Lung microvascular endothelial cell (primary cell): ENCODE results near the gene TLE6. TPM values are rescaled to one million over a fixed set of nuclear protein-coding genes. Genes with fewer than 3 reads are reported as not detected.
"Not testable (repeated sequence)": the region's sequence is repeated elsewhere in the genome, so short reads cannot be mapped to it uniquely, and the experiment has no call there.

ENCODE experiments used
- DNase-seq, 2 donors: peaks; one replicate each; pipeline versions ENCODE4 v3.0.0 to v3.0.0-alpha.2; 2010; ENCODE audit warnings: low read depth in 2 of 2
- total RNA-seq: library from RNA; depleted of rRNA; stranded (reverse); fragments of >200 nt; gene quantifications from 2 replicates; pipeline ENCODE4 v1.2.1, GENCODE V29; 2014

The TLE6 gene
- total RNA-seq, result 0.99 and 1.1 TPM in 2 replicates

DNA sequence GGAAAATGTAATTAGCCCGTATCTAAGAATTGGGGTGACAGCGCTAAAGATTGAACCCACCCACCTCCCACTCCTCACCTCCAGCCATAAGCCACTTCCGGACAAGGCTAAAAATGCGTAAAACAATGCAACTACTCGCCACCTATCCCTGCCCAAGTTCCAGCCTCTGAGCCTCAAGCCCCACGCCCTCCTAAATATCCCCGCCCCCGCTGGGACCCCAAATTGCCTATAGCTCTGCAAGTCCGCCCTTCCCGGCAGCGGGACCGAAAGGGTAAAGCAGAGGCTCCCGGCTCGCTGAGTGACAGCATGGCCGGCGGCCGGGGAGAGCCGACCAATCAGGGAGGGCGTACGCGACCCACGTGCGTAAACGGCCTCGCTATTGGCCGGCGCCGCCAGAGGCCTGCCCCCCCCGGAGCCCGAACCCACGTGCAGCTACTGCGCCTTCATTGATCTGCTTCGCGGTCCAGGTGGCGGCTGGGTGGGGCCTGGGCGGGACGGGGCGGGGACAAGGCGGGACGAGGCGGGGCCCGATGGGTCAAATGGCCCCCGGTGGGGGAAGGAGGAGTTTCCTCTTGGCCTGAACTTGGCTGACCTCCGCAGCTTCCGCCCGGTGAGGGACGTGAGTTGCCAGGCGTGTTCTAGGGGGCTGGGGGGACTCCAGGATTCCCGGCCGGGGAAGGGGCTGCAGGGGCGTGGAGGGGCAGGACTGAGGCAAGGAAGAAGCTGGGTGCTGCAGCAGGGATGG, at the start of gene TLE6:
Gene TLE6, plus strand, starts transcription at position 564 of the 745 bp plus-strand sequence. CDS start 670 bp downstream, outside the sequence.
- peak; percentile 96 to 97 for DNase-seq

DNA sequence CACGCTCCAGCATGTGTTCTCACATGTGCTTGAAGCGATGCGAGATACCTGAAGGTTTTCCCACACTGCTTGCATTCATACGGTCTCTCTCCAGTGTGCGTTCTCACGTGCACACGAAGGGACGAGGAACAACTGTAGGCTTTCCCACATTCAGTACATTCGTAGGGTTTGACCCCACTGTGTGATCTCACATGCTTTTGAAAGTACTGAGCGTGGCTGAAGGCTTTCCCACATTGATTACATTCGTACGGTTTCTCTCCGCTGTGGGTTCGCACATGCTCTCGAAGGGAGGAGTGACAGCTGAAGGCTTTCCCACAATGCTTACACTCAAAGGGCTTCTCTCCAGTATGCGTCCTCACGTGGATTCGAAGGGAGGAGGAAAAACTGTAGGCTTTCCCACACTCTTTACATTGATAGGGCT, 43.9 kb upstream of the TLE6 start:
- DNase-seq, result no peak

DNA sequence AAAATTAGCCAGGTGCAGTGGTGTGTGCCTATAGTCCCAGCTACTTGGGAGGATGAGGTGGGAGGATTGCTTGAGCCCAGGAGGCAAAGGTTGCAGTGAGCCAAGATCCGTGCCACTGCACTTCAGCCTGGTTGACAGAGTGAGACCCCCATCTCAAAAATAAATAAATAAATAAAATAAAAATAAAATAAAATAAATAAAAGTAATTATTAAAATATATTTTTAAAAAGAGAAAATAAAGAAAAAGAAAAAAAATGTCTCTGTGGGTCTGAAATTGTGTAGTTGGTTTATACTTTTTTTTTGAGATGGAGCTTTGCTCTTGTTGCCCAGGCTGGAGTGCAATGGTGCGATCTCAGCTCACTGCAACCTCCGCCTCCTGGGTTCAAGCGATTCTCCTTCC, 41.5 kb upstream of the TLE6 start:
- not testable (repeated sequence) for DNase-seq

DNA sequence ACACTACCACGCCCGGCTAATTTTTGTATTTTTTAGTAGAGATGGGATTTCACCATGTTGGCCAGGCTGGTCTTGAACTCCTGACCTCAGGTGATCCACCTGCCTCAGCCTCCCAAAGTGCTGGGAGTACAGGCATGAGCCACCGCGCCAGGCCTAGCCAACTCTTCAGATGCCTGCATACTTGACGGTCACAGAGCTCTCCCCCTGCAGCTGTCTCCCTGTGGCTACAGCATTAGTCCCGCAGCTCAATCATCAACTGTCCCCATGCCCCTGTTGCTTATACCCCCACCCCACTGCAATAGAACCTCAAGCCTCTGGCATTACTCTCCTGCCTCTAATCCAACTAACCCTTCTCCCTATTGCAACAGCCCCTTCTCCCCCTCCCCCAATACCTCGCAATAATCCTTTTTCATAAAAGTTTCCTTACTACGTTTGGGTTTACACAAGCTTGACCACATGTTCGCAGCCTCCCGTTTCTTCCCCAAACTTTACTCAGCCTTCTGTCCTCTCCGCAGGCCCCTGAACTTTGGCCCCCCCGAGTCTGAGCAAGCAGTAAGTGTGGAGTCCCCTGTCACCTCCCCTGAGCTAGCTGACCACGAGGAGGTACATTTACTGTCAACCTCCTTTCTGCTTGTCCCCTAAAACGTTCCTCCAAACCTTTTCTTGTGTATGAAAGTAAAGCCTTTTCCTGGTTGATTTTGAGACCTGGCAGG, 34.3 kb upstream of the TLE6 start:
- no peak for DNase-seq

DNA sequence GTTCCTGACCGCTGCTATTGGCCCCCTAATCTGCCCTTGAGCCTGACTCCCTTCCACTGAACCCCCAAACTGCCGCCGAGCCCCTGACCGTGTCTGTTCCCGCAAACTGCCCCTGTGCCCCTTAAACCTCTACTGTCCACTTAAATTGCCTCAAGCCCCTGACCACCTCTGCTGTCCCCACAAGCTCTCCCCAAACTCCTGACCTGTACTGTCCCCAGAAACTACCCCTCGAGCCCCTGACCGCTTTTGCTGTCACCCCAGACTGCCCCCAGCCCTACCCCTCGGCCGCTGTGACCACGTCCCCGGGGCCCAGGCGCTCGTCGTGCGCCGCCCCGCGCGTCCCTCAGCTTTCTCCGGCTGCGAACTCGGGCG, 33.0 kb upstream of the TLE6 start:
- no peak for DNase-seq

DNA sequence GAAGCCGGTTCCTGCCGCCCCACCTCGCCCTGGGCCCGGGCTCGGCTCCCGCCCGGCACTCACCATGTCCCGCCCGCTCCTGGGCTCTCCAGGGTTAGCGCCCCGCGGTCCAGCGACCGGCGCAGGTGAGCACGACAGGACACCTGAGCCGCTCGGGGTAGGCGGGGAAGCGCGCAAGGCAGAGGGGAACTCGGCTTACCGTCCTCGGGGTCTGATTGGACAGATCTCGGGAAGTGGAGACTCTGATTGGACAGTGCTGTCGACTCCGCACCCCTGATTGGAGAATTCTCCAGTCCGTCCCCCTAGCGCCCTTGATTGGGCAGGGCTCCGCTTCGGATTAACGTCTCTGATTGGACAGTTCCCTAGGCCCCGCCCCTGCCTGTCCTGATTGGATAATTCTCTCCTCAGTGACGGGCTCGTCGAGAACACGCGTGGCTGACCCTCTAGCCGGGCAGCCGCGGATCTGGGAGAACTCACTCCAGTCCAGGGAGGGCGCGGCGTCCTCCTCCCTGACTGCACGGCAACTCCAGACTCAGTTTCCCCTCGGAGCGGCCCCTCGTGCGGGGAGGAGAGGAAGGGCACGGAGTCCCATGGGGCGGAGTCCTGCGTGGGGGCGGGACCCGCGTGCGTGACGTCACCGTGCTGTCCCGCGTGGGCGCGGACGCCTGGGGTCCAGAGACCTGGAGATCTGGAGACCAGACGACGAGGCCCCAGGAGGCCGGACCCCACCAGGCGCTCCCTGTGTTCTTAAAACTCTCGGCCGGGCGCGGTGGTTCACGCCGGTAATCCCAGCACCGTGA, 32.4 kb upstream of the TLE6 start, which contains the start of gene ZNF77:
Gene ZNF77, minus strand, starts transcription at position 197 of the 800 bp plus-strand sequence. Its CDS starts 131 bp downstream, at position 66.
- DNase-seq, result peak; percentile 99 to 100

DNA sequence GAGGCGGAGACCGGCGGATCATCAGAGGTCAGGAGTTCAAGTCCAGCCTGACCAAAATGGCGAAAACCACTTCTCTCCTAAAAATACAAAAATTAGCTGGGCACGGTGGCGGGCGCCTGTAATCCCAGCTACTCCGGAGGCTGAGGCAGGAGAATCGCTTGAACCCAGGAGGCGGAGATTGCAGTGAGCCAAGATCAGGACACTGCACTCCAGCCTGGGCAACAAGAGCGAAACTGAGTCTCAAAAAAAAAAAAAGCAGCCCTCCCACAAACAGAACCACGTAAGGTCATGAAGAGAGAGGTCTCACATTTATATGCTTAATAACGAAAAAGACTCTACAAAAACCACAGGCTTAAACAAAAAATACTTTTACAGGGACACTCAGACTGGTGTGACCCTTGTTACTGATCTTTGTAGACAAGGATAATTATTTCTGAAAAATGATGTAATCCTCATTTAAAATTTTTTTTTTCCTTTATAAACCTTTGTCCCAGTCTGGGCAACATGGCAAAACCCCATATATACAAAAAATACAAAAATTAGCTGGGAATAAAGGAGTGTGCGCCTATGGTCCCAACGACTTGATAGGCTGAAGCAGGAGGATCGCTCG, 31.7 kb upstream of the TLE6 start:
- DNase-seq, result no peak

DNA sequence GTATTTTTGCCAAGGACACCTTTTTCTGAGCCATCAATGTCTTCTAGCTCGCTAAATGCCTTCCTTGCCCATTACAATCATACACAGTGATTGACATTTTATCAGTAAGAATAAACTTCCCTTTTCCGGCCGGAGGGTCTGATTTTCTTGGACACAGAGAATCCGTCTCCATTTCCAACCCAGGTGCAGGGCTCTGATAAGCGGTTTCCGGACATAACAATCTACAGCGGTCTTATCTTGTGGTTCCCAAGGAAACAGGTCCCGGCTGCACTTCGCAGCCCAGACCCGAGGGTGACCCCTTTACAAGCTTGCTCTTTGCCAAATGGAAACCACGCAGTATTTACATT, 27.5 kb upstream of the TLE6 start:
- DNase-seq, result peak; percentile 94 to 95

DNA sequence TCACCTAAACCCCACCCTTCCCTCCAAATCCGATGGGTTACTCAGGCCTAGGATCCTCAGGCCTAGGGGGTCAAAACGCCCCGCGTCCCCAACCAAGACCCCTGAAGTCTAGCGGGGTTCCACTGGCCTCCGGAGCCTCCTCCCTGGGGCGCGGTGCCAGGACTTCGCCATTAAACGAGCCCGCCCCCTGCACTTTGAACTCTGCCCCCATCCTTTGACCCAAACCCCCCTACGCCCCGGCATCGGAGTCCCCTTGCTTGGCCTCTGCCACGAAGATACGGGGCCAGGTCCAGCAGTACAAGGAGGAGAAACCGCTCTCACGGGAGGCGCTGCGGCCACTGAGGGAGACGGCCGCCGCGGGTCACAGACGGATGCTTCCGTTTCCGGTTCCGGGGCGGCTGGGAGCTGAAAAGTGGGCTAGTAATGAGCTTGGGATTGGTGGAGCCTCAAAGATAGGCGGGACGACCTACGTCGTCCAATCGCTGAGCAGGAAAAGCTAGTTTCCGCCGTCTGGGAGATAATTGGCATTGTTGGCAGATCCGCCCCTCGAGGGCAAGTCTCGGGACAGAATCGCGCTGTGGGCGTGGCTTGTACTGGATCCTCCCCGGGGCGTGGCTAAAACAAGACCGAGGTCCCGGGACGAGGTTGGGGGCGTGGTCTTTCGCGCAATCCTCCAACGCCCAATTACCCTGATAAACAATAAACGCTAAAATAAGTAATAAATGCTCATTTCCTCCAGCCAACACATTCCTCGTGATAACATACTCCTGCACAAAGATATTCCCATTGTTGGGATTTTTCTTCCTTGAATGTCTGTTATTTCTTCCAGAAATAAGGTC, 26.9 kb upstream of the TLE6 start:
- DNase-seq, result peak; percentile 100

DNA sequence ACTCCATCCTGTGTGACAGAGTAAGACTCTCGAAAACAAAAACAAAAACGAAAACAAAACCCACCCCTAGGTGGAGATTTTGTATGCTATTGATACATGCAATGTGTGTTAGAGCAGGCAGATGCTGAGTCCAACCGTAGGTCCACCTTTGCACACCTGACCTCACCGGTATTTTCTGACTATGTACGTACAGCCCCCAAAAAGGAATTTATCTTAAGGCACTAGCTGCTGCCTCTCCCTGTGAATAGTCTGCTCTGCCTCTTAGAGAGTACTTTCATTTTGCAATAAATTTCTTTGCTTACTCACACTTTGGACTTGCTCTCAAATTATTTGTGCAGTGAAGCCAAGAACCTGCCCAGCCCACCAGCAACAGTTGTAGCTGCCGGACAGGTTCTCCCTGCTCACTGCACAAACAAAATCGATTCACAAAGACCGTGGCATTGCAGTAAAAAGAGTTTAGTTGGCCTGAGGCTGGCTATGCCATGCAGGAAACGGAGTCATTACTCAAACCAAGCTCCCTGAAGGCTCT, 24.3 kb upstream of the TLE6 start:
- DNase-seq, result no peak

DNA sequence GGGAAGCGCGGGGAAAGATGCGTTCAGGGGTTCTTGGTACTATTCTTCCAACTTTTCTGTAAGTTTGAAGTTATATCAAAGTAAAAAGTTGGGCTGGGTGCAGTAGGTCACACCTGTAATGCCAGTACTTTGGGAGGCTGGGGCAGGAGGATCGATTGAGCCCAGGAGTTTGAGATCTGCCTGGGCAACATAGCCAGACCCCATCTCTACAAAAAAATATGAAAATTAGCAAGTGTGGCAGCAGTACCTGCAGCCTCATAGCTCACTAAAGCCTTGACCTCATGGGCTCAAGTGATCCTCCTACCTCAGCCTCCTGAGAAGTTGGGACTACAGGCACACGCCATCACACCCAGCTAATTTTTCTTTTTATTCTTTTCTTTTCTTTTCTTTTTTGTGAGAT, 20.2 kb upstream of the TLE6 start:
- DNase-seq, result no peak

DNA sequence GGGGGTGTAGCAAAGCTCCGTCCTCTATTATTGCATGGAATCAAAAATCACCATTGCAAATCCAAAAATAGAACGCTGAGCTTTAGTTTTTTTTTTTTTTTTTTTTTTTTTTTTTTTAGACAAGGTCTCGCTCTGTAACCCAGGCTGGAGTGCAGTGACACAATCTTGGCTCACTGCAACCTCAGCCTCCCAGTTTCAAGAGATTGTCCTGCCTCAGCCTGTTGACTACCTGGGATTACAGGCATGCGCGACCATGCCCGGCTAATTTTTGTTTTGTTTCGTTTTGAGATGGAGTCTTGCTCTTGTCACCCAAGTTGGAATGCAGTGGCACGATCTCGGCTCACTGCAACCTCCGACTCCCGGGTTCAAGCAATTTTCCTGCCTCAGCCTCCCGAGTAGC, 17.2 kb upstream of the TLE6 start:
- DNase-seq, result no peak

DNA sequence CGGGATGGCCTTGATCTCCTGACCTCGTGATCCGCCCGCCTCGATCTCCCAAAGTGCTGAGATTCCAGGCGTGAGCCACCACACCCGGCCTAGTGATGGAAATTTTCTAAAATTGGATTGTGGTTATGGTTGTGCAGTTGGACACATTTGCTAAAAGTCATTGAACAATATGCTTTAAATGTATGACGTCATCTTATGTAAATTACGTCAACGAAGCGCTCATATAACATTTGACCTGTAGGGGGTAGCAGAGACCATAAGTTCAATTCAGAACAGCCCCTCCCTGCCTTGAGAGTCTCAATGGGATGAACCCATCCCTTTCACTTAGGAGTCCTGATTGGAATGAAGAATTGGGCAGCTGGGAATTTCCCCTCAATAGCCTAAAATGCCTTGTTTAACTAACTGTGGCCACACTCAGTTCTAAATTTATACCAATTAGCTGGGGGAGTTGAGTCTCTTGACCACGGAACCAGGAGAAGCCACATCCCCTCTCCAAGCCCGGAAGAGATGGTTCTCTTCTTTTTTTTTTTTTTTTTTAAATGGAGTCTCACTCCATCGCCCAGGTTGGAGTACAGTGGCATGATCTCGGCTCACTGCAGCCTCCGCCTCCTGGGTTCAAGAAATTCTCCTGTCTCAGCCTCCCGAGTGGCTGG, 15.2 kb upstream of the TLE6 start:
- DNase-seq, result peak; percentile 87

DNA sequence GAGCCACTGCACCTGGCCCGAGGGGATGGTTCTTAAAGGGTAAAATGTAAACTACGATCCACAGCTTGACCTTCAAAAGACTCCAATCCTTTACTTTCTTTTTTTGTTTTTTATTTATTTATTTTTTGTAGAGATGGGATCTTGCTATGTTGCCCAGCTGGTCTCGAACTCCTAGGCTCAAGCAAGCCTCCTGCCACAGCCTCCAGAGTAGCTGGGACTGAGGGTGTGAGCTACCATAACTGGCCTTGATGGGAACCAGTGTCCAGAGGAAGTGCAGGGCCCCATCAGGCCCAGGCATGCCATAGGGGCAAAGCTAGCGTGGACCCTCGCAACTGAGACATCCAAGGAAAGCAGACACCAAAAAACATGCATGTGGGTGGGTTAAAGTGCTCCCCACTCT, 14.2 kb upstream of the TLE6 start:
- DNase-seq, result no peak

DNA sequence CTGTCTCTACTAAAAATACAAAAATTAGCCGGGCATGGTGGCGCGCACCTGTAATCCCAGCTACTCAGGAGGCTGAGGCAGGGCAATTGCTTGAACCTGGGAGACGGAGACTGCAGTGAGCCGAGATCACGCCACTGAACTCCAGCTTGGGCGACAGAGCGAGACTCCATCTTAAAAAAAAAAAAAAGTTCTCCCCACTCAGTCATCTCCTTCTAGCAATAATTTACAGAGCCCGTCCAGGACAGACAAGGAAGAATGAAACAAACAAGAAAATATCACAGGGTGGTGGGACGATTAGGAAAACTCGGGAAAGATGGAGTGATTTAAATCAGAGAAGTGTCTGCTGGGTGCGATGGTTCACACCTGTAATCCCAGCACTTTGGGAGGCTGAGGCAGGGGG, 13.7 kb upstream of the TLE6 start:
- DNase-seq, result not testable (repeated sequence)

DNA sequence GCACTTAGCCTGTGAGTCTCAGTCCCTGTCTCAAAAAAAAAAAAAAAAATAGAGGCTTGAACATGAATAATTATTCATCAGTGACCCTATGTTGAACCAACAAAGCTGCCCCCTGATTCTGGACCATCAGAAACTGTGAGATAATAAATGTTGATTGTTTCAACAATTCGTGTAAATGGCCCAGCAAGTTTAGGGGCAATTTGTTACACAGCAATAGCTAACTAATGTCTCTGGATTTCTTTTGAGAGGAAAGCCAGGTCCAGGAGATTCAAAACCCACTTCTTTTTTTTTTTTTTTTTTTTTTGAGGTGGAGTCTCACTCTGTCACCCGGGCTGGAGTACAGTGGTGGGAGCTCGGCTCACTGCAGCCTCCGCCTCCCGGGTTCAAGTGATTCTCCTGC, 12.5 kb upstream of the TLE6 start:
- DNase-seq, result no peak

DNA sequence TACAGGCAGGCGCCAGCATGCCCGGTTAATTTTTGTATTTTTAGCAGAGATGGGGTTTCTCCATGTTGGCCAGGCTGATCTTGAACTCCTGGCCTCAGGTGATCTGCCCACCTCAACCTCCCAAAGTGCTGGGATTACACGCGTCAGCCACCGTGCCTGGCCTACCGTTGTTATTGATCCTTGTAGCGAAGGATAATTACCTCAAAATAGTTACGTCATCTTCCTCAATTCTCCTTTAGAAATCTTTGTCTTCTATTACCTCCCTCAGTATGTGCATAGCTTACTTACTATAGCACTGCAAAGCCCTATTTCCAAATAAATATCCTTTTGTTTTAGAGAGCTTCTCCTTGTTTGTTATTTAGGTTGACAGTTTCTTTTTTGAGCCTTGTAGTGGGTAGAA, 9.4 kb upstream of the TLE6 start:
- no peak for DNase-seq

DNA sequence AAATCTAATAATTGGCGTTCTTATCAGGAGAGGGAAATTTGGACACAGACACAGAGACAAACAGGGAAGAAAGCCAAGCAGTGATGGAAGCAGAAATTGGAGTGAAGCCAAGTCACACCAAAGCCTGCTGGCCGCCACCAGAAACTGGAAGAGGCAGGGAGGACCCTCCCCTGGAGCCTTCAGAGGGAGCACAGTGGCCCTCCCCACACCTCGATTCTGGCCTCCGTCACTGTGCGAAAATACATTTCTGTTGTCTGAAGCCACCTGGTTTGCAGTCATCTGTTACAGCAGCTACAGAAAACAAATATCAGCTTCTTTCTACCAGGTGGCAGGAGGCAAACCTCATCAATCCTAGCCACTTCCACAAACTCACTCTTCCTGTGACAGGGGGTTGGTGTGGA, 8.3 kb upstream of the TLE6 start:
- DNase-seq, result peak; percentile 70 to 85

DNA sequence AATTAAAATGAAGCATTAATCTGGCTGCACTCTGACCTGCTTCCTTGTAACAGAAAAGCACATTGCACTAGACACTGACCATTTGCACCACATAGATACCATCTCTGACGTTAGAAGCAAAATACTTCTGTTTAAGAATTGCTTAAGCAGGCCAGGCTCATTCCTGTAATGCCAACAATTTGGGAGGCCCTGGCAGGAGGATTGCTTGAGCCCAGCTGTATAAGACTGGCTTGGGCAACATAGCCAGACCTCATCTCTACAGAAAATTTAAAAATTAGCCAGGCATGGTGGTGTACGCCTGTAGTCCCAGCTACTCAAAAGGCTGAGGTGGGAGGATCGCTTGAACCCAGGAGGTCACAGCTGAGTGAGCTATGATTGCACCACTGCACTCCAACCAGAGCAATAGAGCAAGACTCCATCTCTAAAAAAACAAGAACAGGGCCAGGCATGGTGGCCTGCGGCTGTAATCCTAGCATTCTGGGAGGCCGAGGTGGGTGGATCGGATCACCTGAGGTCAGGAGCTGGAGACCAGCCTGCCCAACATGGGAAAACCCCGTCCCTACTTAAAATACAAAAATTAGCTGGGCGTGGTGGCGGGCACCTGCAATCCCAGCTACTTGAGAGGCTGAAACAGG, 7.0 kb upstream of the TLE6 start:
- no peak for DNase-seq

DNA sequence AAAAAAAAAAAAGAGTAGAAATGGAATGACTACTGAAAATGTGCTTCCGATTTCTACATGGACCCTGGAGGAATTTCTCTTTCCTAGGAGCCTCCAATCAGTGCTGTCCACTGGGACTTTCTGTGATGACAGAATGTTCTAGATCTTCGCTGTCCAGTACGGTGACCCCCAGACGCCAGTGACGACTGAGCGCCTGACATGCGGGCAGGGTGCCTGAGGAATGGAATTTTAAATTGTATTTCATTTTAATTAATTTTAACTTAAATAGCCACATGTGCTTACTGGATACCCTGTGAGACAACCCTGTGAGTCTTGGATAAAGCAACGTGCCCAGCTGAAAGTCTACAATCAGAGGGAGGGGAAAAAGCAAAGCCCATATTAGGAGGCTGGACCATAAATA, 4.1 kb upstream of the TLE6 start:
- DNase-seq, result no peak
